ENCODE data around the gene CRTAC1. TPM values are rescaled to one million over a fixed set of nuclear protein-coding genes. Genes with fewer than 3 reads are reported as not detected.

Gene CRTAC1
- total RNA-seq, 1 experiment from 2014 or later: 0.46 TPM

DNA sequence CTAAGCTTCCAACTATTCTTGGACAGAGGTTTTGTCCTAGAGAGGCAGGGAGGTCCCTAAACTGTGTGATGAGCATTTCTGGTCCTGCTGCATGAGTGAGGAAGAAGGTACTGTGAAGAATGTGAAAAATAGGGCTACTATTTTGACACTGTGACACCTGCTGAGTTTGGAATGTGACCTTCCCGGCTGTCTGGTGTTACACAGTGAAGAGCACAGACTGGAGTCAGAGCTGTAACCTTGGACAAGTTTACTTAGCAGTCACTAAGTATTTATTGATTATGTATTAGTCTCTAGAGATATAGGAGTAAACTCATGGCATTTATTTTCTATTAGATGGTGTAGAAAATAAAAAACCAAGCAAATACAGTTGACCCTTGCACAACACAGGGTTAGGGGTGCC lies 168.5 kb downstream of the CRTAC1 start:
- Mint-ChIP-seq H3K4me3 (no peak overlapping the region), H3K27me3 (ENCODE audit: low read depth) (peaks cover 7% of the 10 kb centered on the region), H3K9me3 (no peaks in the 10 kb centered on the region), H3K36me3 (ENCODE audit: insufficient read depth in 1 of 3, low read depth in 3 of 3) (no peaks in the 10 kb centered on the region), H3K4me1 (peaks cover 24 to 28% of the 10 kb centered on the region in 2 experiments), H3K27ac (no peak overlapping the region)
- Histone ChIP-seq H4K8ac (replicated peaks; ENCODE audit: insufficient read length, low read depth, low read length) (no peak overlapping the region), H3T11ph (ENCODE audit: low read length) (no peak overlapping the region), H2BK120ac (ENCODE audit: low read depth, low read length, poor library complexity, severe bottlenecking) (no peak overlapping the region), H3K4ac (ENCODE audit: low read depth, low read length) (no peak overlapping the region), H3K14ac (ENCODE audit: insufficient read depth, low read length) (no peak overlapping the region), H3K79me2 (ENCODE audit: insufficient read depth, low read length) (no peaks in the 10 kb centered on the region), H3K56ac (ENCODE audit: insufficient read length, low read depth, low read length) (no peak overlapping the region), H2BK12ac (ENCODE audit: insufficient read length, low read depth, low read length) (no peak overlapping the region), H3K4me1 (ENCODE audit: insufficient read depth, low read length) (no peaks in the 10 kb centered on the region; the same call in 1 of the 2 replicates), H4K91ac (ENCODE audit: insufficient read length, low read depth, low read length) (no peak overlapping the region), H4K5ac (ENCODE audit: insufficient read length, low read depth, low read length) (no peak overlapping the region), H3K27ac (ENCODE audit: insufficient read length, low read depth, low read length) (no peak overlapping the region), H3K9ac (ENCODE audit: extremely low read depth, insufficient read length, low read length) (no peak overlapping the region), H3K23me2 (ENCODE audit: insufficient read length, low read depth, low read length, poor library complexity, severe bottlenecking) (peaks cover 2% of the 10 kb centered on the region), H2AK5ac (ENCODE audit: insufficient read length, low read length) (no peak overlapping the region), H2BK15ac (ENCODE audit: low read depth, low read length) (no peak overlapping the region), H3K79me1 (ENCODE audit: insufficient read depth, low read depth, low read length, poor library complexity, severe bottlenecking) (no peaks in the 10 kb centered on the region), H3K18ac (ENCODE audit: insufficient read length, low read depth, low read length) (no peak overlapping the region), H3K9me3 (ENCODE audit: control insufficient read depth, low read depth, low read length) (no peaks in the 10 kb centered on the region), H4K20me1 (ENCODE audit: control insufficient read depth, insufficient read depth, insufficient read length) (no peaks in the 10 kb centered on the region), H3K27me3 (ENCODE audit: insufficient read depth, low read length) (no peaks in the 10 kb centered on the region; the same call in 1 of the 2 replicates), H2AFZ (ENCODE audit: low read length) (no peak overlapping the region), H3K23ac (ENCODE audit: insufficient read length, low read depth, low read length) (no peak overlapping the region), H3K4me2 (ENCODE audit: insufficient read depth, insufficient read length, low read length) (no peak overlapping the region), H2BK5ac (ENCODE audit: insufficient read length, low read length) (no peak overlapping the region), H2BK20ac (ENCODE audit: low read depth, low read length, poor library complexity, severe bottlenecking) (no peak overlapping the region)
- TF ChIP-seq, protein P1, sequence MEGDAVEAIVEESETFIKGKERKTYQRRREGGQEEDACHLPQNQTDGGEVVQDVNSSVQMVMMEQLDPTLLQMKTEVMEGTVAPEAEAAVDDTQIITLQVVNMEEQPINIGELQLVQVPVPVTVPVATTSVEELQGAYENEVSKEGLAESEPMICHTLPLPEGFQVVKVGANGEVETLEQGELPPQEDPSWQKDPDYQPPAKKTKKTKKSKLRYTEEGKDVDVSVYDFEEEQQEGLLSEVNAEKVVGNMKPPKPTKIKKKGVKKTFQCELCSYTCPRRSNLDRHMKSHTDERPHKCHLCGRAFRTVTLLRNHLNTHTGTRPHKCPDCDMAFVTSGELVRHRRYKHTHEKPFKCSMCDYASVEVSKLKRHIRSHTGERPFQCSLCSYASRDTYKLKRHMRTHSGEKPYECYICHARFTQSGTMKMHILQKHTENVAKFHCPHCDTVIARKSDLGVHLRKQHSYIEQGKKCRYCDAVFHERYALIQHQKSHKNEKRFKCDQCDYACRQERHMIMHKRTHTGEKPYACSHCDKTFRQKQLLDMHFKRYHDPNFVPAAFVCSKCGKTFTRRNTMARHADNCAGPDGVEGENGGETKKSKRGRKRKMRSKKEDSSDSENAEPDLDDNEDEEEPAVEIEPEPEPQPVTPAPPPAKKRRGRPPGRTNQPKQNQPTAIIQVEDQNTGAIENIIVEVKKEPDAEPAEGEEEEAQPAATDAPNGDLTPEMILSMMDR (conservative IDR thresholded peaks at IDR 0.05): no peak
- WGBS (ENCODE audit: extremely low coverage, insufficient read length, low lambda C conversion rate): no CpG with 5 or more reads among the region's 1 CpG
- DNase-seq: no peak

All from H9 (cell line).